Stimulated activated CD4-positive, alpha-beta T cell treated with anti-CD3 and anti-CD28 coated beads, Interleukin-12 subunit alpha, Interleukin-12 subunit beta, amount 100 ng/mL, for 4 hours (primary cell): ENCODE results near the gene GDPD3.

Source experiments
- DNase-seq: peaks from one replicate; pipeline ENCODE4 v3.0.0-alpha.2; 2020

Gene GDPD3

GRCh38 chr16:30075503-30076275 lies 37.6 kb downstream of the GDPD3 start, which contains the start of gene PPP4C:
Gene PPP4C, plus strand, starts transcription at chr16:30075994. Its CDS starts 384 bp downstream, at chr16:30076378.
- DNase-seq, result peak; percentile 89

DNA sequence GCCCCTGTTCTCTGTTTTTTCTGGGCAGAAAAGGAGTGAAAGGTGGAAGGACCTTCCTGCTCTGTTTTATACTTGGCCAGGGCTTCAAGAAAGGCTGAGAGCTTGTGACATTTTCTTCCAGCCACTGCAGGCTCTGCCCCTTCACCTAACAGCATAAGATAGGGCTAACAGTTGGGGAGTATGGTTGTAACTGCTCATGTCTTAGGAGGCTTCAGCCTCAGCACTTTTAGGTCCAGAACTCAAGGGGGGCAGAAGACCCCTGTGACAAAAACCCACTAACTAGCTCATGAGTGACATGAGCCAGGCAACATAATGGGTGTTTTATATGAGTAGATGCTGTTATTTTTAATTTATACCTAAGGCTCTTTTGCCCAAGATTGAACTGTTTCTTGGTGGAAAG lies 42.8 kb downstream of the GDPD3 start:
- DNase-seq, result no peak

DNA sequence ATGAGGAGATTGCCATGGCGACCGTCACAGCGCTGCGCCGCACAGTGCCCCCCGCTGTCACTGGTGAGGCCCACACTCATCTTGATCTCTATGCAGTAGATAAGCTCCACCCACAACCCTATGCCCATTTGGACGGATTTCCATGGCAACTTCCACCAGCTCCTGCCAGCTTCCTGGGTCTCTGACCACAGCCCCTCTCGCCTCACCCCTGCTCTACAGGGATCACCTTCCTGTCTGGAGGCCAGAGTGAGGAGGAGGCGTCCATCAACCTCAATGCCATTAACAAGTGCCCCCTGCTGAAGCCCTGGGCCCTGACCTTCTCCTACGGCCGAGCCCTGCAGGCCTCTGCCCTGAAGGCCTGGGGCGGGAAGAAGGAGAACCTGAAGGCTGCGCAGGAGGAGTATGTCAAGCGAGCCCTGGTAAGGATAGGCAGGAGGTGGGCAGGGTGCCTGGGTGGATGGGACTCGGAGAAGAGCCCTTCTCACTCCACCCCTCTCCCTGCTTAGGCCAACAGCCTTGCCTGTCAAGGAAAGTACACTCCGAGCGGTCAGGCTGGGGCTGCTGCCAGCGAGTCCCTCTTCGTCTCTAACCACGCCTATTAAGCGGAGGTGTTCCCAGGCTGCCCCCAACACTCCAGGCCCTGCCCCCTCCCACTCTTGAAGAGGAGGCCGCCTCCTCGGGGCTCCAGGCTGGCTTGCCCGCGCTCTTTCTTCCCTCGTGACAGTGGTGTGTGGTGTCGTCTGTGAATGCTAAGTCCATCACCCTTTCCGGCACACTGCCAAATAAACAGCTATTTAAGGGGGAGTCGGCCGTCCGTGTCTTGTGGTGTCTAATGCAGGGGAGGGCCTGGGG lies 43.5 kb downstream of the GDPD3 start:
- DNase-seq, result no peak

DNA sequence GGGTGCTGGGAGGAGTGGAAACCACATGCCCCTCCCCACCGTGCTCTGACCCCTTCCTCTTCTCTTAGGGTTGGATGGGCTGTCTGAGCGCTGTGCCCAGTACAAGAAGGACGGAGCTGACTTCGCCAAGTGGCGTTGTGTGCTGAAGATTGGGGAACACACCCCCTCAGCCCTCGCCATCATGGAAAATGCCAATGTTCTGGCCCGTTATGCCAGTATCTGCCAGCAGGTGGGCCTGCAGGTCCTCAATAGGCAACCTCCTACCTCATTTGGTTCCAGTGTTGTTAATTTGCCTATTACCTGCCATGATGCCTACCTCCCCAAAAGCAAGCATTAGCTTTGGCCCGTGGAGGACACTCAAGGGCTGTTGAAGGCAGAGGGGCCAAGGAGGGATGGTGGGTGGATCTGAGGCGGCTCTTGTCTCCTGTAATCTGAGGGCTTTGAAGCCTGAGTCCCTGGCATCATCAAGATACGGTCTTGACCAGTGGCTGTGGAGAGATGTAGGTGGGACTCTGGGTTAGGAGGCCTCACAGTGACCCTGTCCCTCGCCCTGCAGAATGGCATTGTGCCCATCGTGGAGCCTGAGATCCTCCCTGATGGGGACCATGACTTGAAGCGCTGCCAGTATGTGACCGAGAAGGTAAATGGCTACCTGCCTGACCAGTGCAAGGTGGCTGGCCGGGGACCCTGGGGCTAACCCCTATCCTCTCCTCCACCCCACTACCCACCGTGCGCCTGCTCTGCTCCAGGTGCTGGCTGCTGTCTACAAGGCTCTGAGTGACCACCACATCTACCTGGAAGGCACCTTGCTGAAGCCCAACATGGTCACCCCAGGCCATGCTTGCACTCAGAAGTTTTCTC lies 44.4 kb downstream of the GDPD3 start:
- peak; percentile 46 for DNase-seq

DNA sequence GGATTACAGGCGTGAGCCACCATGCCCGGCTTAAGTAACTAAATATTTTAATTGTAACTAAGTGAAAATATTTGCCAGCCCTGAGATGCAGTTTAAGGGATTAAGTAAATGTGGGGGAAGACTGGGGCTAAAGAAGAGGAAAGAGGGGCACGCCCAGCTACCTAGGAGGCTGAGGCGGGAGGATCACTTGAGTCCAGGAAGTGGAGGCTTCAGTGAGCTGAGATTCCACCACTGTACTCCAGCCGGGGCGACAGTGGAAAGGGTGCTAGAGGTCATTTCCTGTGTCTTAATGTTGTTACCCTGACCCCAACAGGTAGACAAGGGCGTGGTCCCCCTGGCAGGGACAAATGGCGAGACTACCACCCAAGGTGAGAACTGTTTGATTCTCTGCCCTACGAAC lies 45.0 kb downstream of the GDPD3 start:
- DNase-seq, result no peak

GRCh38 chr16:30067584-30067916 lies 45.8 kb downstream of the GDPD3 start:
- no peak for DNase-seq

DNA sequence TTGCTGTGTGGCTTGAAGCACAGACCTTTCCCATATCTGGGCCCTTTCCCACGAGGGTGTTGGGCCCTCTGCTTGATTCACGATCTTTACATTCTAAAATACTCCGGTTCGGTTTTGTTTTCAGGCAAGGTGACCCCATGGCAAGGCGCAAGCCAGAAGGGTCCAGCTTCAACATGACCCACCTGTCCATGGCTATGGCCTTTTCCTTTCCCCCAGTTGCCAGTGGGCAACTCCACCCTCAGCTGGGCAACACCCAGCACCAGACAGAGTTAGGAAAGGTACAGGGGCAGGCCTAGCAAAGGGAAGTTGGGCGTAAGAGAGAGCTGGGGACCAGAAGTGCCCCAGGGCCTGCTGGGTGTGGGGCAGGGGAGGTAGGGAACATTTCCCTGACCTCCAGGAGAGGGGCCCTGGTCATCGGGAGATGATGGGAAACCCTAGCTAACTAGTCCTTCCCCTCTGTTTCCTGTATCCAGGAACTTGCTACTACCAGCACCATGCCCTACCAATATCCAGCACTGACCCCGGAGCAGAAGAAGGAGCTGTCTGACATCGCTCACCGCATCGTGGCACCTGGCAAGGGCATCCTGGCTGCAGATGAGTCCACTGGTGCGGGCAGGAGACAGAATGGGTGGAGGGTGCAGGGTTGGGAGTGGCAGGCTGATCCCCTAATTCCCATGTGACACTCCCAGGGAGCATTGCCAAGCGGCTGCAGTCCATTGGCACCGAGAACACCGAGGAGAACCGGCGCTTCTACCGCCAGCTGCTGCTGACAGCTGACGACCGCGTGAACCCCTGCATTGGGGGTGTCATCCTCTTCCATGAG lies 46.4 kb downstream of the GDPD3 start:
- no peak for DNase-seq

- DNase-seq, result peak; percentile 38
Observed at GRCh38 chr16:30065943-30066760, 47.2 kb downstream of the GDPD3 start.

DNA sequence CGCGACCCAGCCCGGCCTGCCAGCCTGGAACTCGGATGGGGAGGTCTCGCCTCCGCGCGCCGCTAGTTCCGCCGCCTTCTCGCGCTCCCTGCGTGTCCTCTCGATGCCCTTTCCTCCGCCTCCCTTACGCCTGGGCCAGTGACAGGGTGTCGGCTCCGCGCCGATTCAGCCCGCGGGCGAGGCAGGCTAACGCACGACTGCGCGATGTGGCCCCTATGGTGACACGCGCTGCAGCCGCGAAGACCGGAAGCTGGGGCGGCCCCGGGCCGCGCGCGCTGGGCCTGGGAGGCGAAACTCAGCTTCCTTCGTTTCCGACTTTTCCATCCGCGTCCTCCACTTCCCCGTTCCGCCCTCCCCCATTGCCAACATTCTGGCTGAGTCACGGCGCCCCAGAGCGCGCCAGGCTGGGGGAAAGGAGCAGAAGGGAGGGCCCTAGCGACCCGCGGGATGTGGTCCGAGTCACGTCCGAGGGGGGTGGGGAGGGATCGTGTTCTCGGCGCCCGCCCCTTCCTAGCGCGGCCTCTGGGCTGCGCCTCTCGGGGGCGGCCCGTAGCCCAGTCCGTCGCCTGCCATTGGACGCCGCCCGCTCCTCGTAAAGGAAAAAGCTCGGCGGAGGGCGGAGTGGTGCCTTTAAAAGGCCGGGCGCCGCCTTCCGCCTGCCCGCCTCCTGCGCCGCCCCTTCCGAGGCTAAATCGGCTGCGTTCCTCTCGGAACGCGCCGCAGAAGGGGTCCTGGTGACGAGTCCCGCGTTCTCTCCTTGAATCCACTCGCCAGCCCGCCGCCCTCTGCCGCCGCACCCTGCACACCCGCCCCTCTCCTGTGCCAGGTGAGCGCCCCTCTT lies 48.0 kb downstream of the GDPD3 start, which contains the start of gene ALDOA:
ALDOA (plus strand) TSS at position 659 of the 841 bp plus-strand sequence. CDS start 1,138 bp downstream, outside the sequence.
- DNase-seq, result peak; percentile 95

DNA sequence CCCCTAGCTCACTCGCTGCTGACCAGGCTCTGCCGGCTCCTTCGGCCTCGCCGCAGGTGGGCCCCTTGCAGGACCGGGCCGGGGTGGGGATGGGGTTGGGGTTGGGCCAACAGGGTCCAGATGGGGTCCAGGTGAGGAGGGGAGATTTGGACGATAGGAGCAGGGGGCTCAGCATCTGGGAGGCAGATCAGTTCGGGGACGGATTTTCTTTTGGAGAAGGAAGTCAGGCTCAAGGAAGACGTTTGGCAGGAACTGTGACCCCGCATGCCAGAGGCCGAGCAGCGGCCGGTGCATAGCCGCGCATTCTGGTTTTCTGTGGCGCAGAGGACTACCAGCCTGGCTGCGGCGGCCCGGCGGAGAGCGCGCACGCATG lies 48.6 kb downstream of the GDPD3 start:
- DNase-seq, result no peak

DNA sequence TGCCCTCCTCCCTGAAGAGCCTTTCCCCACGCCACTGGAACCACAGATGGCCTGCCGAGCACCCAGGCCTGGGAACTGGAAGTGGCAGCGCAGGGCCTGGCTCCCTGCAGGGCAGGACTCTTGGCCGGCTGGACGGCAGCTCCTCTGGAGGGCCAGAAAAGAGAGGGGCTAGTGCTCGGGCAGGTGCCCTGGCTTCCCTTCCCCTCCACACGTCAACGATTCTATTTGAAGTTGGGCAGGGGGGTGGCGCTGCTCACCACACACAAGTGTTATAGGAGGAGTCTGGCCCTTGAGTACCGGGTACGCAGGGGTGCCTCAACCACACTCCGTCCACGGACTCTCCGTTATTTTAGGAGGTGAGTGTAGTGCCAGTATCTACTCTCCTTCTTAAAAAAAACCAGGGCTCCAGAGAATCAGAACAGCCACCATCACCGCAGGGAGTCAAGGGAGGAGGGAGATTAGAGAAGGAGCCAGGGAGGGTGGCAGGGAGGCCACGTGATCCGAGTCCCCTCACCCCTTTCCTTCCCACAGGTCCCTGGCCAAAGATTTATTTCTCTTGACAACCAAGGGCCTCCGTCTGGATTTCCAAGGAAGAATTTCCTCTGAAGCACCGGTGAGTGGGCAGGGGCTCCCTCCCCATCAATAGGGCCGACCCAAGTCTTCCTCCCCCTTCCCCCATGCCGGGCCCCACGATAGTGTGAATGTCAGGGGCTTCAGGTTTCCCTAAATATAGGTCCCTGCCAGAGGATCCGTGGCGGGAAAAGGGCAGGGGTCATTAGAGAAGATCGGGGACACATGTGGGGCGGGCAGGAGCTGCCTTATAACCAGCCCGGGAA lies 49.2 kb downstream of the GDPD3 start:
- DNase-seq, result peak; percentile 66

GRCh38 chr16:30063278-30063892 lies 50.0 kb downstream of the GDPD3 start:
- no peak for DNase-seq

DNA sequence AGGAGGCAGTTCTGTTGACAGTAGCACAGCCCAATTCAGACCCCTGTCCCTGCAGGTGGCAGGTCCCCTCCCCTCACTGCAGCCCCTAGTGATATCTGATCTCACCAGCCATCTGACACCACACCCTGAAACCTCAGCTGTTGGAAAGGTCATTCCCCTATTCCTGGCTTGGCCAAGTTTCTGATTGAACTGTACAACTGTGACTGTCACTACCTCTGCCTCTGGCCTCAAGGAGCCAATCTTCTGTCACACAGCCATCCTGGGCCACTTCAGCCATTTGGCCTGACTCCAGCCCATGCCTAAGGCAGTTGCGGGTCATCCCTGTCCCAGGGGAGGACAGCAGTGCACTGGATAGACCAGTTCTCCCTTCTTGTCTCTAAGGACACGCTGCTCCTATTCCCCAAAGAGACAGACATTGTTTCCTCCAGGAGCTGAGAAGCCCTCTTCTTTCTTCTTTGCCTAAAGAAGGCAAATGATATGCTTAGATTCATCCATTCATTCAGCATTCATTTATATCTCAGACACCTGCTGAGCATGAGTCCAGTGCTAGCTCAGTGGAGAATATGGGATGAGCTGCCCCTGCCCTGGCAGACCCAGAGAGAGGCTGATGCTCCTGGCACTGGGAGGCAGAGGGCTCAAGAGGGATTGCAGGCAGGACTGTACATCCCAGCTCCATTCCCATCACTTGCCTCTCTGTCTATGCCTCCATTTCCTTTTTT lies 52.3 kb downstream of the GDPD3 start:
- no peak for DNase-seq

GRCh38 chr16:30060346-30060745 lies 53.0 kb downstream of the GDPD3 start:
- DNase-seq, result no peak

- peak; percentile 49 for DNase-seq
Observed at GRCh38 chr16:30054959-30055553, 58.3 kb downstream of the GDPD3 start.
